ENCODE data around the gene RSPH1. TPM values are rescaled to one million over a fixed set of nuclear protein-coding genes. Genes with fewer than 3 reads are reported as not detected.

The RSPH1 gene
- total RNA-seq, 1 experiment from 2014 or later: 0.51 TPM

GRCh38 chr21:42518626-42519025 lies 22.6 kb upstream of the RSPH1 start:
- Histone ChIP-seq H3K79me2 (ENCODE audit: low read length) (peaks cover 77% of the 10 kb centered on the region), H2AFZ (ENCODE audit: low read length) (peak overlapping the region; percentile 54), H3K27ac (ENCODE audit: low read length) (peak overlapping the region; percentile 92), H3K36me3 (ENCODE audit: low read depth, low read length) (peaks cover 28% of the 10 kb centered on the region), H3K4me2 (ENCODE audit: low read length) (peak overlapping the region; percentile 96), H3K4me1 (ENCODE audit: insufficient read depth, low read length) (peaks cover 42% of the 10 kb centered on the region), H3K9me3 (ENCODE audit: low read length) (no peaks in the 10 kb centered on the region), H3K27me3 (ENCODE audit: low read length) (no peaks in the 10 kb centered on the region), H3F3A (ENCODE audit: low read length, unreplicated experiment) (peaks cover 5% of the 10 kb centered on the region), H3K9ac (ENCODE audit: low read length) (peak overlapping the region; percentile 46), H3K9me2 (replicated peaks; ENCODE audit: low read length) (no peaks in the 10 kb centered on the region), H4K20me1 (ENCODE audit: low read length) (no peaks in the 10 kb centered on the region), H3K4me3 (ENCODE audit: low read length) (peak overlapping the region; percentile 48)
- intact Hi-C loops (cut with micrococcal nuclease): loop anchor here (5.0 kb wide), 1 partner anchor 116 kb away; the partner anchor contains the start of gene UBASH3A
- ChIA-PET POLR2A (ENCODE audit: unreplicated experiment) (interaction anchor here (0.5 kb wide), 1 partner anchor 113 kb away, joined by 4 read pairs; no protein-coding TSS in a partner anchor), CTCF (interaction anchor here (1.1 kb wide), 1 partner anchor 137 kb away, joined by 3 read pairs; no protein-coding TSS in a partner anchor)
- ATAC-seq (no peak), DNase-seq (no peak)
- TF ChIP-seq CTCF (conservative IDR thresholded peaks at IDR 0.05; ENCODE audit: low read depth, low read length): no peak
- TF ChIP-seq EZH2 (IDR thresholded peaks at IDR 0.05; ENCODE audit: low read length, unreplicated experiment): no peak
- TF ChIP-seq EZH2phosphoT487 (IDR thresholded peaks at IDR 0.05; ENCODE audit: borderline replicate concordance, low read length): no peak
- BruUV-seq (replicated peaks): no TSS peak

- intact Hi-C loops (cut with micrococcal nuclease): loop anchor here (5.0 kb wide), 1 partner anchor 116 kb away; the partner anchor contains the start of gene UBASH3A
- Histone ChIP-seq H3K4me1 (ENCODE audit: insufficient read depth, low read length) (peaks cover 41% of the 10 kb centered on the region), H3K36me3 (ENCODE audit: low read depth, low read length) (peaks cover 28% of the 10 kb centered on the region), H2AFZ (ENCODE audit: low read length) (peak overlapping the region; percentile 54), H4K20me1 (ENCODE audit: low read length) (no peaks in the 10 kb centered on the region), H3K79me2 (ENCODE audit: low read length) (peaks cover 77% of the 10 kb centered on the region), H3K9ac (ENCODE audit: low read length) (peak overlapping the region; percentile 61), H3K9me2 (replicated peaks; ENCODE audit: low read length) (no peaks in the 10 kb centered on the region), H3K4me2 (ENCODE audit: low read length) (peak overlapping the region; percentile 96), H3K27ac (ENCODE audit: low read length) (peak overlapping the region; percentile 92), H3F3A (ENCODE audit: low read length, unreplicated experiment) (peaks cover 5% of the 10 kb centered on the region), H3K9me3 (ENCODE audit: low read length) (no peaks in the 10 kb centered on the region), H3K27me3 (ENCODE audit: low read length) (no peaks in the 10 kb centered on the region), H3K4me3 (ENCODE audit: low read length) (peak overlapping the region; percentile 48)
- ChIA-PET POLR2A (ENCODE audit: unreplicated experiment) (interaction anchor here (0.5 kb wide), 1 partner anchor 112 kb away, joined by 4 read pairs; no protein-coding TSS in a partner anchor), CTCF (interaction anchor here (1.1 kb wide), 1 partner anchor 137 kb away, joined by 3 read pairs; no protein-coding TSS in a partner anchor)
- DNase-seq: peak; percentile 92
- ATAC-seq: peak; percentile 49
- no TSS peak for BruUV-seq (replicated peaks)
- TF ChIP-seq EZH2phosphoT487 (IDR thresholded peaks at IDR 0.05; ENCODE audit: borderline replicate concordance, low read length) (no peak), EZH2 (IDR thresholded peaks at IDR 0.05; ENCODE audit: low read length, unreplicated experiment) (no peak), CTCF (conservative IDR thresholded peaks at IDR 0.05; ENCODE audit: low read depth, low read length) (no peak)
These were observed 22.2 kb upstream of the RSPH1 start for GRCh38 chr21:42518215-42518614.
